Measurements from ENCODE around the gene KRT74. TPM values are rescaled to one million over a fixed set of nuclear protein-coding genes. Genes with fewer than 3 reads are reported as not detected.

The KRT74 gene
- total RNA-seq, 1 donor: not detected

DNA sequence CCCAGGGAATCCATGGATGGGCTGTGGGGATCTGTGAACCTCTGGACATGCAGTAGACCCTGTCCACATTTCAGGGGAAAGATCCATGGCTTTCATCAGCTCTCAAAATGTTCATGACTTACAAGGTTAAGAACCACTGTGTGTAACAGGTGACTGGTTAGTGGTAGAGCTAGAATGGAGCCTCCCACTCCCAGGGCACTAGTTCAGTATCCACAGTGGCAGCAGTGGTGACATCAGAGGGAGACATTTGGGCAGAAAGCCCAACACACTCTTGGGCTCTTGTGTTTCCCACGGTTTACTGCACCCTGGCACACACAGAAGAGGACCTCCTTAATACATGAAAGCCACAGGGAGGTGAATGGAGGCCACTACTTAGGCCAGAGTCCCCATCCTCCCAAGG is 9.1 kb downstream of the KRT74 start:
- Histone ChIP-seq H3K4me1 (ENCODE audit: insufficient read depth, low read length) (no peaks in the 10 kb centered on the region), H3K4me3 (ENCODE audit: insufficient read depth, low read length) (no peak overlapping the region), H2AFZ (ENCODE audit: low read length) (no peak overlapping the region), H3K79me2 (ENCODE audit: insufficient read depth, low read length) (no peaks in the 10 kb centered on the region), H4K20me1 (ENCODE audit: insufficient read depth, low read length) (no peaks in the 10 kb centered on the region), H3K9me3 (ENCODE audit: low read depth, low read length) (no peaks in the 10 kb centered on the region), H3K36me3 (ENCODE audit: insufficient read depth, low read length) (no peaks in the 10 kb centered on the region), H3K4me2 (ENCODE audit: insufficient read depth, low read length) (no peak overlapping the region), H3K27me3 (ENCODE audit: insufficient read depth, low read length) (peaks cover 60% of the 10 kb centered on the region), H3K27ac (ENCODE audit: low read depth, low read length) (no peak overlapping the region)
- no peak for DNase-seq (ENCODE audit: insufficient read length, low spot score, missing footprints)
- TF ChIP-seq CTCF (IDR thresholded peaks at IDR 0.05; ENCODE audit: extremely low read depth, low read depth, low read length): no peak

DNA sequence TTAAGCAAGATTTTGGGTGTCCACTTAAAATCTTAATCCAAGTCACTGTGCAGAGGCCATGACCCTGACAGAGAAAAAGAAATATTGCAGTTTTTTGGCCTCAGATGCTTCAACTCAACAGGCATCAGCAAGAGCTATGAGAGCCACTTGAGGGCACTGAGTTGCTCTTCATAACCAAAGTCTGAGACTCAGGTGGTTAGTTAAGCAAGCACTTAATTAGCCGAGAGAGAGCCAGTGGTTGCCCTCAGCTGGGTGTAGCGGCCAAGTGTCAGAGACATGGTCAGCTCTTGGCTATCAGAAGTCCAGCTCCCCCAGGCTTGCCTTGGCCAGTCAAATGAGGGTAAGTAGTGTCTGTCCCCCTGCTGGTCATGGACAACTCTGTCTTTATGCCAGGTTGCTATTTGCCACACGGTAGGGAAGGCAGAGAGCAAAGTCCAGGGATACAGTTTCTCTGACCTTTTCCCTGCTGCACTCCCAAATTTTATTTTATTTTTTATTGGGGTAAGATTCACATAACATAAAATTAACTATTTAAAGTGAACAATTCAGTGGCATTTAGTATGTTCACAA is 11.7 kb downstream of the KRT74 start:
- Histone ChIP-seq H3K27me3 (ENCODE audit: insufficient read depth, low read length) (peaks cover 48% of the 10 kb centered on the region), H2AFZ (ENCODE audit: low read length) (no peak overlapping the region), H4K20me1 (ENCODE audit: insufficient read depth, low read length) (no peaks in the 10 kb centered on the region), H3K27ac (ENCODE audit: low read depth, low read length) (no peak overlapping the region), H3K9me3 (ENCODE audit: low read depth, low read length) (no peaks in the 10 kb centered on the region), H3K4me1 (ENCODE audit: insufficient read depth, low read length) (no peaks in the 10 kb centered on the region), H3K4me3 (ENCODE audit: insufficient read depth, low read length) (no peak overlapping the region), H3K79me2 (ENCODE audit: insufficient read depth, low read length) (no peaks in the 10 kb centered on the region), H3K4me2 (ENCODE audit: insufficient read depth, low read length) (no peak overlapping the region), H3K36me3 (ENCODE audit: insufficient read depth, low read length) (no peaks in the 10 kb centered on the region)
- peak; percentile 58 for DNase-seq (ENCODE audit: insufficient read length, low spot score, missing footprints)
- TF ChIP-seq CTCF (IDR thresholded peaks at IDR 0.05; ENCODE audit: extremely low read depth, low read depth, low read length): peak; percentile 40

GRCh38 chr12:52559979-52560378 is 13.7 kb downstream of the KRT74 start:
- no peak for TF ChIP-seq CTCF (IDR thresholded peaks at IDR 0.05; ENCODE audit: extremely low read depth, low read depth, low read length)
- H3K79me2 ChIP-seq (ENCODE audit: insufficient read depth, low read length): no peaks in the 10 kb centered on the region
- no peak overlapping the region for H3K27ac ChIP-seq (ENCODE audit: low read depth, low read length)
- H4K20me1 ChIP-seq (ENCODE audit: insufficient read depth, low read length): no peaks in the 10 kb centered on the region
- DNase-seq (ENCODE audit: insufficient read length, low spot score, missing footprints): no peak
- no peak overlapping the region for H3K4me2 ChIP-seq (ENCODE audit: insufficient read depth, low read length)
- H3K36me3 ChIP-seq (ENCODE audit: insufficient read depth, low read length): no peaks in the 10 kb centered on the region
- H3K27me3 ChIP-seq (ENCODE audit: insufficient read depth, low read length): peaks cover 40% of the 10 kb centered on the region
- no peak overlapping the region for H3K4me3 ChIP-seq (ENCODE audit: insufficient read depth, low read length)
- no peaks in the 10 kb centered on the region for H3K4me1 ChIP-seq (ENCODE audit: insufficient read depth, low read length)
- H2AFZ ChIP-seq (ENCODE audit: low read length): no peak overlapping the region
- no peaks in the 10 kb centered on the region for H3K9me3 ChIP-seq (ENCODE audit: low read depth, low read length)

GRCh38 chr12:52558781-52559445 is 14.7 kb downstream of the KRT74 start:
- H2AFZ ChIP-seq (ENCODE audit: low read length): no peak overlapping the region
- H3K4me1 ChIP-seq (ENCODE audit: insufficient read depth, low read length): no peaks in the 10 kb centered on the region
- H4K20me1 ChIP-seq (ENCODE audit: insufficient read depth, low read length): no peaks in the 10 kb centered on the region
- H3K79me2 ChIP-seq (ENCODE audit: insufficient read depth, low read length): no peaks in the 10 kb centered on the region
- no peaks in the 10 kb centered on the region for H3K9me3 ChIP-seq (ENCODE audit: low read depth, low read length)
- peaks cover 40% of the 10 kb centered on the region for H3K27me3 ChIP-seq (ENCODE audit: insufficient read depth, low read length)
- TF ChIP-seq CTCF (IDR thresholded peaks at IDR 0.05; ENCODE audit: extremely low read depth, low read depth, low read length): no peak
- H3K4me2 ChIP-seq (ENCODE audit: insufficient read depth, low read length): no peak overlapping the region
- no peaks in the 10 kb centered on the region for H3K36me3 ChIP-seq (ENCODE audit: insufficient read depth, low read length)
- H3K4me3 ChIP-seq (ENCODE audit: insufficient read depth, low read length): no peak overlapping the region
- peak; percentile 49 for DNase-seq (ENCODE audit: insufficient read length, low spot score, missing footprints)
- no peak overlapping the region for H3K27ac ChIP-seq (ENCODE audit: low read depth, low read length)
